Keratinocyte (primary cell): ENCODE results near the gene OPTN. TPM values are rescaled to one million over a fixed set of nuclear protein-coding genes. Genes with fewer than 3 reads are reported as not detected.

Source experiments
- DNase-seq: peaks from one replicate; pipeline ENCODE4 v3.0.0-alpha.2; 2011; ENCODE audit warnings: low read depth, missing footprints, low spot score
- FAIRE-seq: peaks from 2 replicates; lab custom pipeline; 2011; peaks lifted over from hg19 to GRCh38; lab: Jason Lieb, UNC
- H2AFZ ChIP-seq: 2 replicates; pipeline ENCODE4 v1.6.0; 2012; ENCODE audit warnings: low read length, control low read depth, inconsistent platforms; ENCODE audit not compliant: control insufficient read depth
- H3K27ac ChIP-seq: 2 replicates; pipeline ENCODE4 v1.5.1; 2011; ENCODE audit warnings: low read length; ENCODE audit not compliant: control insufficient read depth, insufficient read depth
- H3K27me3 ChIP-seq: 3 replicates; pipeline ENCODE4 v1.6.0; 2011; ENCODE audit warnings: low read length; ENCODE audit not compliant: control insufficient read depth, insufficient read depth; ENCODE audit errors: extremely low read depth
- H3K36me3 ChIP-seq, 2 experiments: 2 replicates in 1 of 2; 3 replicates in 1 of 2; pipeline ENCODE4 v1.5.1; 2011; ENCODE audit warnings: low read length in 2 of 2, mild to moderate bottlenecking in 1 of 2; ENCODE audit not compliant: control insufficient read depth in 2 of 2, insufficient read depth in 2 of 2; ENCODE audit errors: extremely low read depth in 1 of 2
- H3K4me1 ChIP-seq: 3 replicates; pipeline ENCODE4 v1.5.1; 2011; ENCODE audit warnings: low read length; ENCODE audit not compliant: control insufficient read depth, insufficient read depth; ENCODE audit errors: extremely low read depth
- H3K4me2 ChIP-seq: 3 replicates; pipeline ENCODE4 v1.6.0; 2011; ENCODE audit warnings: low read depth, low read length; ENCODE audit not compliant: control insufficient read depth, insufficient read depth; ENCODE audit errors: extremely low read depth
- H3K4me3 ChIP-seq, 3 experiments: fragments of 200-600 bp in 1 of 3; sonication (generic) in 1 of 3; 2 replicates in 2 of 3; 3 replicates in 1 of 3; pipeline ENCODE4 v1.5.1; 2011 to 2016; ENCODE audit warnings: low read length in 3 of 3, mild to moderate bottlenecking in 3 of 3, control low read depth in 2 of 3, inconsistent platforms in 1 of 3, low read depth in 1 of 3, mixed read lengths in 1 of 3, mixed run types in 1 of 3, moderate library complexity in 1 of 3; ENCODE audit not compliant: control insufficient read depth in 2 of 3, insufficient read depth in 2 of 3; ENCODE audit errors: extremely low read depth in 1 of 3
- H3K79me2 ChIP-seq: 2 replicates; pipeline ENCODE4 v1.6.0; 2012; ENCODE audit warnings: low read length; ENCODE audit not compliant: control insufficient read depth, insufficient read depth
- H3K9ac ChIP-seq: 3 replicates; pipeline ENCODE4 v1.6.0; 2011; ENCODE audit warnings: low read length; ENCODE audit not compliant: control insufficient read depth, insufficient read depth; ENCODE audit errors: extremely low read depth
- H3K9me1 ChIP-seq: 3 replicates; pipeline ENCODE4 v1.6.0; 2011; ENCODE audit warnings: low read length; ENCODE audit not compliant: control insufficient read depth, insufficient read depth; ENCODE audit errors: extremely low read depth
- H3K9me3 ChIP-seq: 2 replicates; pipeline ENCODE4 v1.5.1; 2012; ENCODE audit warnings: low read depth, low read length; ENCODE audit not compliant: control insufficient read depth
- H4K20me1 ChIP-seq: 3 replicates; pipeline ENCODE4 v1.6.0; 2011; ENCODE audit warnings: low read length; ENCODE audit not compliant: control insufficient read depth, insufficient read depth; ENCODE audit errors: extremely low read depth
- CTCF ChIP-seq, 3 experiments: IDR thresholded peaks in 1 of 3; conservative IDR thresholded peaks in 1 of 3; optimal IDR thresholded peaks in 1 of 3; 2 replicates in 2 of 3; 3 replicates in 1 of 3; pipeline versions ENCODE3 to v1.5.1; 2011; ENCODE audit warnings: low read length in 3 of 3, mild to moderate bottlenecking in 3 of 3, moderate library complexity in 2 of 3, control low read depth in 1 of 3, inconsistent platforms in 1 of 3; ENCODE audit not compliant: insufficient read depth in 2 of 3; ENCODE audit errors: extremely low read depth in 1 of 3
- EZH2 ChIP-seq: IDR thresholded peaks from one replicate; pipeline ENCODE4 v1.6.1; 2012; ENCODE audit warnings: inconsistent platforms, mild to moderate bottlenecking, low read length, moderate library complexity
- dilution Hi-C: fragments of 300-500 bp; cut with MboI; formaldehyde crosslinking; loops from one replicate; pipeline ENCODE4 v1.7.0; 2020; ENCODE audit warnings: low sequenced_read_pairs; ENCODE audit not compliant: extremely low pct_ligation_motif_present
- polyA plus RNA-seq, 5 experiments: library from polyadenylated mRNA; depleted of rRNA in 3 of 5; stranded (reverse) in 3 of 5; stranded (forward) in 1 of 5; unstranded in 1 of 5; fragments of >200 nt; gene quantifications; 1 replicate in 1 of 5; 2 replicates in 3 of 5; 3 replicates in 1 of 5; pipeline versions ENCODE4 v1.2.1 to v1.2.3, GENCODE V29; 2011 to 2012; ENCODE audit warnings: missing spikeins in 2 of 5, low read depth in 1 of 5, low replicate concordance in 1 of 5

OPTN gene
- polyA plus RNA-seq, 1 donor (not counting 4 experiments of a cell fraction or from before 2014, with no cell fraction given) = 71.9 TPM

GRCh38 chr10:13117841-13118783 lies 18.1 kb downstream of the OPTN start:
- H3K4me2 ChIP-seq = no peak overlapping the region
- dilution Hi-C loops = no loop called here
- H3K4me3 ChIP-seq = no peak overlapping the region
- H2AFZ ChIP-seq = no peak overlapping the region
- H3K9me3 ChIP-seq = no peaks in the 10 kb centered on the region
- no peaks in the 10 kb centered on the region for H3K9me1 ChIP-seq
- H3K27ac ChIP-seq = no peak overlapping the region
- no peaks in the 10 kb centered on the region for H4K20me1 ChIP-seq
- peaks cover 35 to 43% of the 10 kb centered on the region in 2 experiments for H3K36me3 ChIP-seq
- DNase-seq = no peak
- FAIRE-seq = no peak
- no peaks in the 10 kb centered on the region for H3K4me1 ChIP-seq
- peaks cover 2% of the 10 kb centered on the region for H3K79me2 ChIP-seq
- H3K9ac ChIP-seq = no peak overlapping the region
- TF ChIP-seq EZH2 = no peak
- TF ChIP-seq CTCF (optimal IDR thresholded peaks at IDR 0.05 in 1 of 3, IDR thresholded peaks at IDR 0.05 in 1 of 3, conservative IDR thresholded peaks at IDR 0.05 in 1 of 3; ENCODE audit: extremely low read depth in 1 of 3, insufficient read depth in 2 of 3, low read length in 3 of 3) = no peak
- no peaks in the 10 kb centered on the region for H3K27me3 ChIP-seq

- Histone ChIP-seq H3K9ac (no peak overlapping the region), H3K9me3 (no peaks in the 10 kb centered on the region), H3K27me3 (no peaks in the 10 kb centered on the region), H3K36me3 (peaks cover 34 to 43% of the 10 kb centered on the region in 2 experiments), H2AFZ (no peak overlapping the region), H3K27ac (no peak overlapping the region), H3K9me1 (no peaks in the 10 kb centered on the region), H3K4me3 (no peak overlapping the region), H3K79me2 (peaks cover 2% of the 10 kb centered on the region), H3K4me1 (no peaks in the 10 kb centered on the region), H4K20me1 (no peaks in the 10 kb centered on the region), H3K4me2 (no peak overlapping the region)
- TF ChIP-seq CTCF (optimal IDR thresholded peaks at IDR 0.05 in 1 of 3, IDR thresholded peaks at IDR 0.05 in 1 of 3, conservative IDR thresholded peaks at IDR 0.05 in 1 of 3; ENCODE audit: extremely low read depth in 1 of 3, insufficient read depth in 2 of 3, low read length in 3 of 3) = no peak
- TF ChIP-seq EZH2 = no peak
- FAIRE-seq (no peak), DNase-seq (no peak)
- dilution Hi-C loops = no loop called here
Observed at GRCh38 chr10:13118784-13119410, 18.9 kb downstream of the OPTN start.
